Peyer's patch (tissue), 4 donors: ENCODE data around the gene ACY1.

Experiments
- POLR2A ChIP-seq, 2 donors: fragments of 450-650 bp; IDR thresholded peaks; one replicate each; pipeline ENCODE4 v1.5.1; 2017; ENCODE audit warnings: antibody characterized with exemption in 2 of 2, mild to moderate bottlenecking in 2 of 2, moderate library complexity in 2 of 2
- TF ChIP-seq, protein P1 (sequence below), 6 experiments: fragments of 450-650 bp in 4 of 6; fragments of 200-600 bp in 2 of 6; sonication (generic) in 1 of 6; IDR thresholded peaks; one replicate each; pipeline ENCODE4 v1.5.1; 2017 to 2019; ENCODE audit warnings: antibody characterized with exemption in 6 of 6, mild to moderate bottlenecking in 3 of 6, moderate library complexity in 1 of 6

DNA sequence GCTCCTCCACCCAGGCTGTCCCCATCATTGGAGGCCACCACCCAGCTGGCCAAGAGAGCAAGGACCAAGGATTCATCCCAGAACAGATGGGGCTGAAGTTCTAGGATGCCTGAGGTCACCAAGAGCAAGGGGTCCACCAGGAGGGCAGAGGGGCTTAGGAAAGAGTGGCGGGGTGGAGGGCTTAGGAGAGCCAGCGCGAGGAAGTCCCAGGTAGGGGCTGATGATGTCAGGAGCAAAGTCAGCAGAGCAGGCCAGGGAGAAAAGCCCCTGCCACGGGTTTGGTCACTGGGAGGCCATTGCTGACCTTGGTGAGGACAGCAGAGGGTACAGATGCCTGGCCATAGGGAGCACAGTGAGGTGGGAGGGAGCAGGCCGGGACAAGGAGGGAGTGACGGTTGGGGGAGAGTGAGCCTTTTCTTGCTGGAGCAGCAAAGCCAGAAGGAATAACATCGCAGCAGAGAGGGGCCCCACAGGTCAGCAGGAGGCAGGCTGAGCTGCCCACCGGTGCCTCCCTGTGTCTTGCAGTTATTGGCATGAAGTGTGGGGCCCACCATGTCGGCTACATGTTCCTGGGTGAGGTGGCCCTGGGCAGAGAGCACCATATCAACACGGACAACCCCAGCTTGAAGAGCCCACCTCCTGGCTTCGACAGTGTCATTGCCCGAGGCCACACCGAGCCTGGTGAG, 36.0 kb upstream of the ACY1 start:
- TF ChIP-seq, protein P1, sequence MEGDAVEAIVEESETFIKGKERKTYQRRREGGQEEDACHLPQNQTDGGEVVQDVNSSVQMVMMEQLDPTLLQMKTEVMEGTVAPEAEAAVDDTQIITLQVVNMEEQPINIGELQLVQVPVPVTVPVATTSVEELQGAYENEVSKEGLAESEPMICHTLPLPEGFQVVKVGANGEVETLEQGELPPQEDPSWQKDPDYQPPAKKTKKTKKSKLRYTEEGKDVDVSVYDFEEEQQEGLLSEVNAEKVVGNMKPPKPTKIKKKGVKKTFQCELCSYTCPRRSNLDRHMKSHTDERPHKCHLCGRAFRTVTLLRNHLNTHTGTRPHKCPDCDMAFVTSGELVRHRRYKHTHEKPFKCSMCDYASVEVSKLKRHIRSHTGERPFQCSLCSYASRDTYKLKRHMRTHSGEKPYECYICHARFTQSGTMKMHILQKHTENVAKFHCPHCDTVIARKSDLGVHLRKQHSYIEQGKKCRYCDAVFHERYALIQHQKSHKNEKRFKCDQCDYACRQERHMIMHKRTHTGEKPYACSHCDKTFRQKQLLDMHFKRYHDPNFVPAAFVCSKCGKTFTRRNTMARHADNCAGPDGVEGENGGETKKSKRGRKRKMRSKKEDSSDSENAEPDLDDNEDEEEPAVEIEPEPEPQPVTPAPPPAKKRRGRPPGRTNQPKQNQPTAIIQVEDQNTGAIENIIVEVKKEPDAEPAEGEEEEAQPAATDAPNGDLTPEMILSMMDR (IDR thresholded peaks at IDR 0.05) = no peak
- TF ChIP-seq POLR2A (IDR thresholded peaks at IDR 0.05) = no peak
